ENCODE data around the gene SLC43A2.

SLC43A2 gene

GRCh38 chr17:1643293-1643998 lies 14.8 kb upstream of the SLC43A2 start:
- DNase-seq: peak; percentile 73 to 74

- DNase-seq: no peak
These were observed 12.4 kb upstream of the SLC43A2 start for GRCh38 chr17:1641065-1641403.

GRCh38 chr17:1640329-1641064 lies 11.9 kb upstream of the SLC43A2 start:
- no peak for DNase-seq

- DNase-seq: no peak
These were observed 11.0 kb upstream of the SLC43A2 start for GRCh38 chr17:1639549-1640180.

- no peak for DNase-seq
These were observed 10.1 kb upstream of the SLC43A2 start for GRCh38 chr17:1638624-1639300.

GRCh38 chr17:1638171-1638590 lies 9.5 kb upstream of the SLC43A2 start:
- no peak for DNase-seq

GRCh38 chr17:1636732-1637285 lies 8.2 kb upstream of the SLC43A2 start:
- no peak for DNase-seq

- no peak for DNase-seq
These were observed 7.2 kb upstream of the SLC43A2 start for GRCh38 chr17:1635675-1636465.

GRCh38 chr17:1634841-1635650 lies 6.4 kb upstream of the SLC43A2 start:
- no peak for DNase-seq

GRCh38 chr17:1630662-1631061 lies 2.0 kb upstream of the SLC43A2 start:
- DNase-seq: no peak

- DNase-seq: peak; percentile 77 to 80
These were observed 1.1 kb upstream of the SLC43A2 start for GRCh38 chr17:1629504-1630310.

GRCh38 chr17:1628856-1629503 lies 346 bp upstream of the SLC43A2 start:
- DNase-seq: peak; percentile 93 to 94

- peak in 1 of 2 donors; percentile 65 for DNase-seq
These were observed 1.3 kb downstream of the SLC43A2 start for GRCh38 chr17:1627182-1627981.

- no peak for DNase-seq
These were observed 2.3 kb downstream of the SLC43A2 start for GRCh38 chr17:1626333-1626732.

- DNase-seq: no peak
These were observed 3.1 kb downstream of the SLC43A2 start for GRCh38 chr17:1625581-1625980.

- DNase-seq: no peak
These were observed 3.6 kb downstream of the SLC43A2 start for GRCh38 chr17:1625053-1625452.

GRCh38 chr17:1624650-1625049 lies 4.0 kb downstream of the SLC43A2 start:
- no peak for DNase-seq

- DNase-seq: no peak
These were observed 5.5 kb downstream of the SLC43A2 start for GRCh38 chr17:1623057-1623630.

Data from CD4-positive, alpha-beta T cell treated with Interleukin-1 beta for 1 hour (primary cell).